ENCODE results near the gene MCAT. TPM values are rescaled to one million over a fixed set of nuclear protein-coding genes. Genes with fewer than 3 reads are reported as not detected.

Gene MCAT
- total and polyA plus RNA-seq, 2 of the 4 experiments (the other 2 are of a cell fraction) = 7.3 to 19.7 TPM

GRCh38 chr22:43094551-43094950 lies 48.6 kb downstream of the MCAT start:
- no TSS peak for BruUV-seq (replicated peaks)
- peaks cover 0 to 2% of the 10 kb centered on the region in 2 experiments; a peak in 1 of 4 replicates for H3K79me1 ChIP-seq (ENCODE audit: low read depth in 1 of 2, low read length in 2 of 2)
- H3K4me1 ChIP-seq (ENCODE audit: control insufficient read depth, insufficient read depth, low read length) = no peaks in the 10 kb centered on the region
- intact Hi-C loops (cut with micrococcal nuclease) = no loop called here
- dilution Hi-C loops (cut with HindIII; ENCODE audit: low sequenced_read_pairs, unreplicated experiment) = no loop called here
- H3K27ac ChIP-seq (ENCODE audit: insufficient read depth, low read length) = no peak overlapping the region
- H2AFZ ChIP-seq (replicated peaks; ENCODE audit: low read length, poor library complexity) = no peak overlapping the region
- H3K36me3 ChIP-seq (ENCODE audit: control insufficient read depth, insufficient read depth, low read length) = no peaks in the 10 kb centered on the region
- H3K4ac ChIP-seq (ENCODE audit: low read depth, low read length) = no peak overlapping the region
- no peak overlapping the region for H4K91ac ChIP-seq (ENCODE audit: insufficient read depth, low read depth, low read length)
- no peak overlapping the region for H4K5ac ChIP-seq (ENCODE audit: low read depth, low read length)
- H4K8ac ChIP-seq (ENCODE audit: low read depth in 2 of 2, low read length in 2 of 2) = no peak overlapping the region
- H3K14ac ChIP-seq (replicated peaks; ENCODE audit: low read depth, low read length) = no peak overlapping the region
- ChIA-PET CTCF (no interaction called here), POLR2A (ENCODE audit: unreplicated experiment) (no interaction called here)
- no peak overlapping the region for H3K4me2 ChIP-seq (ENCODE audit: low read depth, low read length)
- no peak overlapping the region for H2BK5ac ChIP-seq (ENCODE audit: low read depth, low read length, poor library complexity, severe bottlenecking)
- no peak overlapping the region for H3K4me3 ChIP-seq (ENCODE audit: insufficient read depth, low read depth, low read length)
- H3K27me3 ChIP-seq (ENCODE audit: control insufficient read depth, insufficient read depth, low read length) = no peaks in the 10 kb centered on the region
- TF ChIP-seq USF2 (IDR thresholded peaks at IDR 0.05; ENCODE audit: low read depth, low read length) (no peak), MXI1 (IDR thresholded peaks at IDR 0.05; ENCODE audit: borderline replicate concordance, low read depth, low read length) (no peak), RFX5 (IDR thresholded peaks at IDR 0.05; ENCODE audit: low read depth, low read length) (no peak), ELK1 (IDR thresholded peaks at IDR 0.05; ENCODE audit: borderline replicate concordance, low read depth, low read length) (no peak), MAFK (IDR thresholded peaks at IDR 0.05; ENCODE audit: low read depth, low read length) (no peak), FOS (IDR thresholded peaks at IDR 0.05; ENCODE audit: low read depth, low read length) (no peak), BHLHE40 (IDR thresholded peaks at IDR 0.05; ENCODE audit: low read depth, low read length) (no peak)
- H3K56ac ChIP-seq (ENCODE audit: extremely low read depth, insufficient read depth, low read length) = no peak overlapping the region
- H4K20me1 ChIP-seq (ENCODE audit: insufficient read depth, low read length) = no peaks in the 10 kb centered on the region
- H2BK120ac ChIP-seq (ENCODE audit: low read depth, low read length) = no peak overlapping the region
- in situ Hi-C loops (cut with MboI; ENCODE audit: low sequenced_read_pairs) = no loop called here
- H3K9me1 ChIP-seq (ENCODE audit: insufficient read depth, low read length) = peaks cover 3% of the 10 kb centered on the region; the same call in 1 of the 2 replicates
- H2AK9ac ChIP-seq (replicated peaks; ENCODE audit: low read depth, low read length, poor library complexity) = no peak overlapping the region
- no peak overlapping the region for H3K9ac ChIP-seq (ENCODE audit: low read depth, low read length)
- 78% methylated on average over 3 of the region's 4 CpGs; no CpG with 5 or more reads in 1 of the 2 experiments for WGBS, 2 experiments (ENCODE audit: extremely low coverage in 2 of 2, insufficient read length in 1 of 2)
- no peak overlapping the region for H2AK5ac ChIP-seq (ENCODE audit: low read depth, low read length)
- H3K9me3 ChIP-seq (ENCODE audit: control insufficient read depth, insufficient read depth, low read length) = peaks cover 6% of the 10 kb centered on the region
- no peak overlapping the region for H2BK20ac ChIP-seq (ENCODE audit: low read depth, low read length)
- H3K18ac ChIP-seq (ENCODE audit: low read depth, low read length) = no peak overlapping the region
- H3K23ac ChIP-seq (ENCODE audit: low read depth, low read length) = no peak overlapping the region
- DNase-seq (no peak), ATAC-seq (ENCODE audit: low read depth) (no peak)
- H2BK15ac ChIP-seq (ENCODE audit: low read depth, low read length) = no peak overlapping the region

Data from IMR-90 (cell line).